Measurements from ENCODE around the gene MAD1L1. TPM values are rescaled to one million over a fixed set of nuclear protein-coding genes. Genes with fewer than 3 reads are reported as not detected.

Gene MAD1L1
- total RNA-seq, 1 experiment from 2014 or later: 38.5 TPM

GRCh38 chr7:2081526-2082135 is 151.1 kb downstream of the MAD1L1 start:
- no peak for DNase-seq (ENCODE audit: low read depth, low spot score)
- H3K4me1 ChIP-seq (ENCODE audit: control insufficient read depth in 1 of 2, insufficient read depth in 2 of 2, low read length in 2 of 2): no peaks in the 10 kb centered on the region
- CTCF ChIA-PET: no interaction called here
- H3K9ac ChIP-seq (ENCODE audit: low read length): no peak overlapping the region
- RAD21 ChIA-PET (ENCODE audit: low non-redundant PET in 1 of 2, low total read pairs in 2 of 2, uncharacterized antibody in 2 of 2, unreplicated experiment in 2 of 2): no interaction called here
- intact Hi-C loops (cut with micrococcal nuclease): no loop called here
- ATAC-seq: no peak
- H3K79me2 ChIP-seq (ENCODE audit: insufficient read depth, low read length): no peaks in the 10 kb centered on the region
- no peak overlapping the region for H3K4me3 ChIP-seq (replicated peaks in 1 of 2; ENCODE audit: low read depth in 1 of 2, low read length in 2 of 2)
- no peak overlapping the region for H2AFZ ChIP-seq (ENCODE audit: low read depth, low read length, poor library complexity, severe bottlenecking)
- no peaks in the 10 kb centered on the region for H3K36me3 ChIP-seq (ENCODE audit: control insufficient read depth in 1 of 2, insufficient read depth in 2 of 2, low read length in 2 of 2)
- no TSS peak for BruUV-seq (replicated peaks)
- TF ChIP-seq ELF1 (IDR thresholded peaks at IDR 0.05; ENCODE audit: borderline replicate concordance, low read depth): no peak
- no peaks in the 10 kb centered on the region for H3K27me3 ChIP-seq (ENCODE audit: insufficient read depth, low read length)
- H3K9me3 ChIP-seq (ENCODE audit: control insufficient read depth in 1 of 2, insufficient read depth in 1 of 2, low read depth in 1 of 2, low read length in 2 of 2): no peaks in the 10 kb centered on the region
- POLR2A ChIA-PET: no interaction called here
- no peak overlapping the region for H3K27ac ChIP-seq (ENCODE audit: low read depth, low read length)
- H3K4me2 ChIP-seq (ENCODE audit: low read length): no peak overlapping the region
- no peaks in the 10 kb centered on the region for H3K9me2 ChIP-seq (ENCODE audit: insufficient read depth)
- H4K20me1 ChIP-seq (ENCODE audit: insufficient read depth): no peaks in the 10 kb centered on the region

- no peak overlapping the region for H3K4me2 ChIP-seq (ENCODE audit: low read length)
- BruUV-seq (replicated peaks): no TSS peak
- H3K4me1 ChIP-seq (ENCODE audit: control insufficient read depth in 1 of 2, insufficient read depth in 2 of 2, low read length in 2 of 2): no peaks in the 10 kb centered on the region
- H3K4me3 ChIP-seq (replicated peaks in 1 of 2; ENCODE audit: low read depth in 1 of 2, low read length in 2 of 2): no peak overlapping the region
- DNase-seq (ENCODE audit: low read depth, low spot score): no peak
- TF ChIP-seq EZH2 (IDR thresholded peaks at IDR 0.05): no peak
- TF ChIP-seq REST (IDR thresholded peaks at IDR 0.05; ENCODE audit: low read depth): no peak
- TF ChIP-seq ZNF274 (IDR thresholded peaks at IDR 0.05; ENCODE audit: low read depth, low read length): no peak
- TF ChIP-seq ATF3 (IDR thresholded peaks at IDR 0.05): no peak
- no peak for TF ChIP-seq MAX (IDR thresholded peaks at IDR 0.05)
- no peak for TF ChIP-seq TCF7L2 (IDR thresholded peaks at IDR 0.05; ENCODE audit: borderline replicate concordance, extremely low read depth, insufficient read depth, insufficient read length)
- no peak for TF ChIP-seq FOSL1 (IDR thresholded peaks at IDR 0.05; ENCODE audit: low read depth)
- TF ChIP-seq EGR1 (IDR thresholded peaks at IDR 0.05; ENCODE audit: low read depth): no peak
- no peak for TF ChIP-seq CTCF (IDR thresholded peaks at IDR 0.05 in 2 of 3, conservative IDR thresholded peaks at IDR 0.05 in 1 of 3; ENCODE audit: borderline replicate concordance in 1 of 3, insufficient read depth in 1 of 3, low read depth in 2 of 3, low read length in 2 of 3)
- ChIA-PET RAD21 (ENCODE audit: low non-redundant PET in 1 of 2, low total read pairs in 2 of 2, uncharacterized antibody in 2 of 2, unreplicated experiment in 2 of 2) (no interaction called here), POLR2A (no interaction called here), CTCF (no interaction called here)
- H3K36me3 ChIP-seq (ENCODE audit: control insufficient read depth in 1 of 2, insufficient read depth in 2 of 2, low read length in 2 of 2): no peaks in the 10 kb centered on the region
- H3K9me2 ChIP-seq (ENCODE audit: insufficient read depth): no peaks in the 10 kb centered on the region
- no peak overlapping the region for H3K9ac ChIP-seq (ENCODE audit: low read length)
- H2AFZ ChIP-seq (ENCODE audit: low read depth, low read length, poor library complexity, severe bottlenecking): no peak overlapping the region
- H3K27me3 ChIP-seq (ENCODE audit: insufficient read depth, low read length): no peaks in the 10 kb centered on the region
- no peak for ATAC-seq
- H3K9me3 ChIP-seq (ENCODE audit: control insufficient read depth in 1 of 2, insufficient read depth in 1 of 2, low read depth in 1 of 2, low read length in 2 of 2): no peaks in the 10 kb centered on the region
- intact Hi-C loops (cut with micrococcal nuclease): no loop called here
- H4K20me1 ChIP-seq (ENCODE audit: insufficient read depth): no peaks in the 10 kb centered on the region
- no peaks in the 10 kb centered on the region for H3K79me2 ChIP-seq (ENCODE audit: insufficient read depth, low read length)
- H3K27ac ChIP-seq (ENCODE audit: low read depth, low read length): no peak overlapping the region
These were observed 152.3 kb downstream of the MAD1L1 start for GRCh38 chr7:2080477-2080876.
